Natural killer cell (primary cell): ENCODE measurements around the gene ARPC5L. TPM values are rescaled to one million over a fixed set of nuclear protein-coding genes. Genes with fewer than 3 reads are reported as not detected.
"Not testable (repeated sequence)": the region's sequence is repeated elsewhere in the genome, so short reads cannot be mapped to it uniquely, and the experiment has no call there.

Experiments
- ATAC-seq, 3 donors: fragments of 150-1000 bp in 2 of 3; fragments of 200-7000 bp in 1 of 3; cut with Tn5 transposase; 1 replicate in 1 of 3; 2 replicates in 2 of 3; pipeline ENCODE4 v1.10.0; 2021; ENCODE audit warnings: mild to moderate bottlenecking in 2 of 3, moderate library complexity in 2 of 3
- DNase-seq, 2 donors: peaks; one replicate each; pipeline versions ENCODE4 v3.0.0 to v3.0.0-alpha.2; 2013 to 2021; ENCODE audit warnings: mixed read lengths in 1 of 2
- H3K27ac ChIP-seq: one replicate; pipeline ENCODE4 v1.5.1; 2013; ENCODE audit warnings: mild to moderate bottlenecking, low read length
- H3K27me3 ChIP-seq: one replicate; pipeline ENCODE4 v1.6.1; 2013; ENCODE audit warnings: low read length; ENCODE audit not compliant: control insufficient read depth, insufficient read depth
- H3K36me3 ChIP-seq: one replicate; pipeline ENCODE4 v1.6.1; 2013; ENCODE audit warnings: low read length; ENCODE audit not compliant: control insufficient read depth, insufficient read depth
- H3K4me1 ChIP-seq: one replicate; pipeline ENCODE4 v1.6.1; 2013; ENCODE audit warnings: low read length; ENCODE audit not compliant: control insufficient read depth, insufficient read depth
- H3K4me3 ChIP-seq: one replicate; pipeline ENCODE4 v1.5.1; 2013; ENCODE audit warnings: low read length
- H3K9me3 ChIP-seq: one replicate; pipeline ENCODE4 v1.6.1; 2013; ENCODE audit warnings: low read length; ENCODE audit not compliant: control insufficient read depth, insufficient read depth
- H3K27ac Mint-ChIP-seq, 2 donors: one replicate each; pipeline ENCODE4 v1.8.0; 2022; ENCODE audit warnings: mild to moderate bottlenecking in 2 of 2, mixed read lengths in 2 of 2, moderate library complexity in 1 of 2
- H3K27me3 Mint-ChIP-seq, 2 donors: one replicate each; pipeline ENCODE4 v1.8.0; 2022; ENCODE audit warnings: low read depth in 2 of 2, mixed read lengths in 2 of 2
- H3K36me3 Mint-ChIP-seq: one replicate; pipeline ENCODE4 v1.8.0; 2022; ENCODE audit warnings: mixed read lengths
- H3K4me1 Mint-ChIP-seq, 2 donors: one replicate each; pipeline ENCODE4 v1.8.0; 2022; ENCODE audit warnings: mixed read lengths in 2 of 2
- H3K4me3 Mint-ChIP-seq: one replicate; pipeline ENCODE4 v1.8.0; 2022; ENCODE audit warnings: mild to moderate bottlenecking, moderate library complexity, mixed read lengths
- H3K9me3 Mint-ChIP-seq, 2 donors: one replicate each; pipeline ENCODE4 v1.8.0; 2022; ENCODE audit warnings: mixed read lengths in 2 of 2
- CTCF ChIP-seq: fragments of 200-600 bp; IDR thresholded peaks from one replicate; pipeline ENCODE4 v1.8.0; 2022; ENCODE audit warnings: antibody characterized with exemption
- WGBS: methylation state at CpG from one replicate; pipeline ENCODE4 v1.1.7; 2013; ENCODE audit warnings: missing lambda C conversion rate; ENCODE audit not compliant: insufficient coverage; 5-methylcytosine and 5-hydroxymethylcytosine counted together
- intact Hi-C: fragments of 100-400 bp; cut with micrococcal nuclease; formaldehyde crosslinking; loops from one replicate; pipeline ENCODE4 v1.14.2; 2022
- total RNA-seq, 4 donors: library from RNA; stranded (reverse); fragments of 120-200 nt in 1 of 4; gene quantifications; one replicate each; pipeline versions ENCODE4 v1.2.3 to v1.2.4, GENCODE V29; 2013 to 2022

Gene ARPC5L
- total RNA-seq, 3 donors from 2014 or later (not counting 1 experiment from before 2014, with no cell fraction given), result 131 to 169 (median 139) TPM

GRCh38 chr9:124835026-124835557 lies 26.8 kb upstream of the ARPC5L start:
- no peak for ATAC-seq
- H3K9me3 Mint-ChIP-seq, result no peaks in the 10 kb centered on the region
- TF ChIP-seq CTCF, result no peak
- no peak overlapping the region for H3K4me3 Mint-ChIP-seq
- no peak overlapping the region for H3K27ac ChIP-seq
- no peak overlapping the region for H3K27ac Mint-ChIP-seq
- H3K9me3 ChIP-seq, result no peaks in the 10 kb centered on the region
- H3K27me3 ChIP-seq, result peaks cover 2% of the 10 kb centered on the region
- H3K36me3 ChIP-seq, result no peaks in the 10 kb centered on the region
- H3K4me3 ChIP-seq, result no peak overlapping the region
- H3K27me3 Mint-ChIP-seq, result peaks cover 8 to 12% of the 10 kb centered on the region in 2 donors
- H3K4me1 ChIP-seq, result no peaks in the 10 kb centered on the region
- WGBS, result 77% methylated on average over 13 of the region's 13 CpGs
- H3K36me3 Mint-ChIP-seq, result no peaks in the 10 kb centered on the region
- intact Hi-C loops, result loop anchor here (10.0 kb wide), 1 partner anchor 60 kb away; no protein-coding TSS in a partner anchor
- DNase-seq, result no peak
- H3K4me1 Mint-ChIP-seq, result no peaks in the 10 kb centered on the region

- H3K36me3 ChIP-seq, H3K36me3 Mint-ChIP-seq, H3K27ac Mint-ChIP-seq, H3K27ac ChIP-seq, H3K4me1 ChIP-seq, H3K4me3 Mint-ChIP-seq, DNase-seq, H3K4me1 Mint-ChIP-seq, H3K9me3 ChIP-seq, ATAC-seq, H3K9me3 Mint-ChIP-seq, H3K27me3 ChIP-seq, H3K4me3 ChIP-seq: not testable (repeated sequence)
- intact Hi-C loops, result loop anchor here (10.0 kb wide), 1 partner anchor 57 kb away; no protein-coding TSS in a partner anchor
- 89% methylated on average over 4 of the region's 5 CpGs for WGBS
- H3K27me3 Mint-ChIP-seq, result peaks cover 8 to 12% of the 10 kb centered on the region in 2 donors
Observed at GRCh38 chr9:124838132-124838531, 23.8 kb upstream of the ARPC5L start.

- not testable (repeated sequence) for H3K27ac Mint-ChIP-seq, H3K27ac ChIP-seq, H3K36me3 ChIP-seq, H3K9me3 ChIP-seq, H3K4me1 ChIP-seq, H3K4me1 Mint-ChIP-seq, H3K36me3 Mint-ChIP-seq, DNase-seq, H3K4me3 ChIP-seq, H3K27me3 ChIP-seq, H3K9me3 Mint-ChIP-seq
- WGBS, result 41% methylated on average over 33 of the region's 52 CpGs
- Mint-ChIP-seq H3K4me3 (peak overlapping the region; percentile 21), H3K27me3 (peaks cover 8 to 12% of the 10 kb centered on the region in 2 donors)
- intact Hi-C loops, result loop anchor here (10.0 kb wide), 1 partner anchor 56 kb away; no protein-coding TSS in a partner anchor
- peak in 1 of 3 donors; percentile 47 for ATAC-seq
Observed at GRCh38 chr9:124838567-124839275, 23.2 kb upstream of the ARPC5L start.

GRCh38 chr9:124839612-124840299 lies 22.2 kb upstream of the ARPC5L start:
- no peaks in the 10 kb centered on the region for H3K9me3 Mint-ChIP-seq
- Histone ChIP-seq H3K4me1 (no peaks in the 10 kb centered on the region), H3K27me3 (peaks cover 2% of the 10 kb centered on the region), H3K36me3 (no peaks in the 10 kb centered on the region), H3K9me3 (no peaks in the 10 kb centered on the region), H3K27ac (no peak overlapping the region), H3K4me3 (no peak overlapping the region)
- peaks cover 8 to 12% of the 10 kb centered on the region in 2 donors for H3K27me3 Mint-ChIP-seq
- no peak overlapping the region for H3K27ac Mint-ChIP-seq
- WGBS, result 69% methylated on average over 10 of the region's 12 CpGs
- no peak overlapping the region for H3K4me3 Mint-ChIP-seq
- TF ChIP-seq CTCF, result peak; percentile 5
- H3K4me1 Mint-ChIP-seq, result no peaks in the 10 kb centered on the region
- no peaks in the 10 kb centered on the region for H3K36me3 Mint-ChIP-seq
- intact Hi-C loops, result loop anchor here (10.0 kb wide), 1 partner anchor 55 kb away; no protein-coding TSS in a partner anchor
- DNase-seq (no peak), ATAC-seq (no peak)
